MCF 10A (cell line): ENCODE measurements around the gene KAZN. TPM values are rescaled to one million over a fixed set of nuclear protein-coding genes. Genes with fewer than 3 reads are reported as not detected.

Experiments used
- BruUV-seq: library from RNA; stranded (reverse); fragments of 400-500 nt; replicated peaks from 2 replicates; lab custom pipeline; 2021; lab: Mats Ljungman, UMichigan
- CTCF ChIA-PET: fragments of 300-600 bp; sonication (Branson Sonifier 250); formaldehyde crosslinking; extraction: SDS; loops from one replicate; lab custom pipeline; 2021; ENCODE audit warnings: antibody characterized with exemption, inconsistent platforms; lab: Yijun Ruan, JAX
- POLR2A ChIA-PET: fragments of 300-600, 350-650 bp; sonication (Branson Sonifier 250); formaldehyde crosslinking; extraction: SDS; loops from one replicate; lab custom pipeline; 2020; ENCODE audit warnings: antibody characterized with exemption, inconsistent platforms; lab: Yijun Ruan, JAX
- DNase-seq: peaks from one replicate; pipeline ENCODE4 v3.0.0-alpha.2; 2018; ENCODE audit not compliant: unreplicated experiment
- H3K27ac Mint-ChIP-seq: one replicate; pipeline ENCODE4 v1.8.0; 2022; ENCODE audit warnings: mild to moderate bottlenecking, low read depth, mixed read lengths; ENCODE audit not compliant: unreplicated experiment
- H3K27me3 Mint-ChIP-seq: one replicate; pipeline ENCODE4 v1.8.0; 2022; ENCODE audit warnings: mixed read lengths; ENCODE audit not compliant: insufficient read depth, unreplicated experiment
- H3K36me3 Mint-ChIP-seq: one replicate; pipeline ENCODE4 v1.8.0; 2022; ENCODE audit warnings: mild to moderate bottlenecking, moderate library complexity, mixed read lengths; ENCODE audit not compliant: insufficient read depth, unreplicated experiment
- H3K4me1 Mint-ChIP-seq: one replicate; pipeline ENCODE4 v1.8.0; 2022; ENCODE audit warnings: mixed read lengths; ENCODE audit not compliant: insufficient read depth, unreplicated experiment
- H3K4me3 Mint-ChIP-seq: one replicate; pipeline ENCODE4 v1.8.0; 2022; ENCODE audit warnings: mild to moderate bottlenecking, moderate library complexity, mixed read lengths; ENCODE audit not compliant: unreplicated experiment
- H3K9me3 Mint-ChIP-seq: one replicate; pipeline ENCODE4 v1.8.0; 2022; ENCODE audit warnings: mixed read lengths; ENCODE audit not compliant: unreplicated experiment
- intact Hi-C: fragments of 100-400 bp; cut with micrococcal nuclease; formaldehyde crosslinking; loops from 2 replicates; pipeline ENCODE4 v1.14.1; 2022
- total RNA-seq: library from RNA; stranded (reverse); gene quantifications from 2 replicates; pipeline ENCODE4 v1.2.3, GENCODE V29; 2022
- TF ChIP-seq, protein P1 (sequence below): fragments of 200-600 bp; IDR thresholded peaks from one replicate; pipeline ENCODE4 v1.8.0; 2022; ENCODE audit warnings: antibody characterized with exemption, mild to moderate bottlenecking; ENCODE audit not compliant: unreplicated experiment

KAZN gene
- total RNA-seq, 1 experiment from 2014 or later = 3.3 TPM

DNA sequence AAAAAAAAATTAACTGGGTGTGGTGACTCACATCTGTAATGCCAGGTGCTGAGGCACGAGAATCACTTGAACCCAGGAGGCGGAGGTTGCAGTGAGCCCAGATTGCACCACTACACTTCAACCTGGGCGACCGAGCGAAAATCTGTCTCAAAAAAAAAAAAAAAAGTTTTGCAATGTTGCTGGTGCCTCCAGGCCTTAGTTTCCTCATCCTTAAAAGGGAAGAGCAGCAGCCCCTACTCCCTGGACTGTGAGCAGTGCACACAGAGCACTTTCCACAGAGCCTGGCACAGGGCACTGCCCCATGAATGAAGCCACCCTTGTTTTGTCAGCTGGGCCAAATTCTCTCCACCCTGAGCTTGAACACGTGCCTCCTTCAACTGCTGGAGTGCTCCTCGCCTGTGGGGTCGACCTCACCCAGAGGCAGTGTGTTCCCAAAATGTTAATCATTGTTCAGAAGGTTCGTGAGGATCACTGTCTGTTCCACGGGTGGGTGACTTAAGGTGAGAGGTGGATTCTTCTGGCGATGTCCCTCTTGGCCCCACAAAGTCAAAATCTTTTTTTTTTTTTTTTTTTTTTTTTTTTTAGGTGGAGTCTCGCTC, 402.9 kb downstream of the KAZN start:
- CTCF ChIA-PET = interaction anchor here (0.6 kb wide), 1 partner anchor 54 kb away, joined by 3 read pairs; no protein-coding TSS in a partner anchor
- no peak overlapping the region for H3K27ac Mint-ChIP-seq
- H3K27me3 Mint-ChIP-seq = no peaks in the 10 kb centered on the region
- no peak overlapping the region for H3K4me3 Mint-ChIP-seq
- peaks cover 12% of the 10 kb centered on the region for H3K4me1 Mint-ChIP-seq
- TF ChIP-seq, protein P1, sequence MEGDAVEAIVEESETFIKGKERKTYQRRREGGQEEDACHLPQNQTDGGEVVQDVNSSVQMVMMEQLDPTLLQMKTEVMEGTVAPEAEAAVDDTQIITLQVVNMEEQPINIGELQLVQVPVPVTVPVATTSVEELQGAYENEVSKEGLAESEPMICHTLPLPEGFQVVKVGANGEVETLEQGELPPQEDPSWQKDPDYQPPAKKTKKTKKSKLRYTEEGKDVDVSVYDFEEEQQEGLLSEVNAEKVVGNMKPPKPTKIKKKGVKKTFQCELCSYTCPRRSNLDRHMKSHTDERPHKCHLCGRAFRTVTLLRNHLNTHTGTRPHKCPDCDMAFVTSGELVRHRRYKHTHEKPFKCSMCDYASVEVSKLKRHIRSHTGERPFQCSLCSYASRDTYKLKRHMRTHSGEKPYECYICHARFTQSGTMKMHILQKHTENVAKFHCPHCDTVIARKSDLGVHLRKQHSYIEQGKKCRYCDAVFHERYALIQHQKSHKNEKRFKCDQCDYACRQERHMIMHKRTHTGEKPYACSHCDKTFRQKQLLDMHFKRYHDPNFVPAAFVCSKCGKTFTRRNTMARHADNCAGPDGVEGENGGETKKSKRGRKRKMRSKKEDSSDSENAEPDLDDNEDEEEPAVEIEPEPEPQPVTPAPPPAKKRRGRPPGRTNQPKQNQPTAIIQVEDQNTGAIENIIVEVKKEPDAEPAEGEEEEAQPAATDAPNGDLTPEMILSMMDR = no peak
- peak; percentile 82 for DNase-seq
- POLR2A ChIA-PET = interaction anchor here (1.0 kb wide), 1 partner anchor 47 kb away, joined by 3 read pairs; no protein-coding TSS in a partner anchor
- BruUV-seq = no TSS peak
- H3K9me3 Mint-ChIP-seq = no peaks in the 10 kb centered on the region
- H3K36me3 Mint-ChIP-seq = no peaks in the 10 kb centered on the region
- intact Hi-C loops = no loop called here

DNA sequence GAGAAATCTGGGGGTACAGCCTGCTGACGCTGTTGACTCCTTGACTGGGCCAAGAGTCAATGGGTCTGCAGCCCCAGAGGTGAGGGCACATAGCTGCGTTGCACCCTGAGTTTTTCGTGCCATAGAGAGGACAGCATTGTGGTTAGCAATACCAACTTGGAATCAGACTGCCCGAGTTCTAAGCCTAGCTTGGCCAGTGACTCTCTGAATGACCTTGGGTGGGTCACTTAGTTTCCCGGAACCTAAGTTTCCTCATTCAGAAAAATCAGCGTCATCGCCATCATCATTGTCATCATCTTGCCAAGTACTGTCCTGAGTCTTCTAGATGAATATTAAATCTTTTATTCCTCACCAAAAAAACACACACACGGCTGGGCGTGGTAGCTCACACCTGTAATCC, 403.8 kb downstream of the KAZN start:
- POLR2A ChIA-PET = no interaction called here
- no peak for DNase-seq
- Mint-ChIP-seq H3K36me3 (no peaks in the 10 kb centered on the region), H3K9me3 (no peaks in the 10 kb centered on the region), H3K4me1 (peaks cover 4% of the 10 kb centered on the region), H3K27ac (no peak overlapping the region), H3K27me3 (no peaks in the 10 kb centered on the region), H3K4me3 (no peak overlapping the region)
- BruUV-seq = no TSS peak
- CTCF ChIA-PET = interaction anchor here (1.2 kb wide), 1 partner anchor 26 kb away, joined by 6 read pairs; no protein-coding TSS in a partner anchor
- intact Hi-C loops = no loop called here
- TF ChIP-seq, protein P1 = no peak

DNA sequence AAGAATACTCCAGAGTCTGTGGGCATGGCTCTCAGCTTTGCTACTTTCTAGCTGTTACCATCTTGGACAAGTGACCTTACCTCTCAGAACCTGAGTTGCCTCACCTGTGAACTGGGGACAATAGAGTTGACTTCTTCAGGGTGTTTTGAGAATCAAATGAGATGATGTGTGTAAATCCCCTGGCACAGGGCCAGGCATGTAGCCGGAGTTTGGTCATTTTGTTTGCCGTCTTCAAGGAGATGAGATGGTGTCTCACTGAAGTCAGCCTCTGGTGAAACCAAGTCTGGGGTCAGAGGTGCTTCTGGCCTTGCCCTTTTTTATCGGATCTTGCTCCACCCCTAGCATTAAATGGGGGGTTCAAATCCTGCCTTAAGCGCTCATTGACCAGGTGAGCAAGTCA, 405.9 kb downstream of the KAZN start:
- Mint-ChIP-seq H3K4me1 (peaks cover 4% of the 10 kb centered on the region), H3K27ac (no peak overlapping the region), H3K9me3 (no peaks in the 10 kb centered on the region), H3K27me3 (no peaks in the 10 kb centered on the region), H3K36me3 (no peaks in the 10 kb centered on the region), H3K4me3 (no peak overlapping the region)
- ChIA-PET POLR2A (no interaction called here), CTCF (no interaction called here)
- intact Hi-C loops = no loop called here
- no TSS peak for BruUV-seq
- TF ChIP-seq, protein P1 = no peak
- DNase-seq = peak; percentile 54

DNA sequence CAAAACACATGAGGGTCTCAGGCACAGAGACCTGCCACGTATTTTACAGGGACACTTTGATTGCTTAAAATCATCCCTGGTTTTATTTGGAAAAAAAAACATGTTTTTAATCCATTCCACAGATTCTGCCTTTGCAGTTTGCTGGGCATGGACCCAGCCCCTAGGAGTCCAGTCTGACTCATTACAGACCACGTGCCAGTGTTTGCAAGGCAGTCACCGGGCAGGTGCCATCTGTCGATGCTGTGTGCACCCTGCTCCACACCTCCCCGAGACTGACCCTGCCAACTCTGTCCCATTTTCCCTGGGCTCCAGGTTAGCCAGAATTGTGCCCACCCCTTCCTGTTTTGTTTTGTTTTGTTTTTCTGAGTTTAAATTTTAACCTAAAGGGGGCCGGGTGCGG, 406.6 kb downstream of the KAZN start:
- H3K9me3 Mint-ChIP-seq = peaks cover 5% of the 10 kb centered on the region
- TF ChIP-seq, protein P1 = no peak
- no peak overlapping the region for H3K27ac Mint-ChIP-seq
- H3K36me3 Mint-ChIP-seq = no peaks in the 10 kb centered on the region
- no peak overlapping the region for H3K4me3 Mint-ChIP-seq
- no peaks in the 10 kb centered on the region for H3K27me3 Mint-ChIP-seq
- ChIA-PET CTCF (interaction anchor here (0.6 kb wide), 1 partner anchor 227 kb away, joined by 3 read pairs; no protein-coding TSS in a partner anchor), POLR2A (no interaction called here)
- BruUV-seq = no TSS peak
- peaks cover 4% of the 10 kb centered on the region for H3K4me1 Mint-ChIP-seq
- intact Hi-C loops = no loop called here
- peak; percentile 35 for DNase-seq
